ENCODE results near the gene EFNA3. TPM values are rescaled to one million over a fixed set of nuclear protein-coding genes. Genes with fewer than 3 reads are reported as not detected.

Gene EFNA3
- total and polyA plus RNA-seq, 9 of the 15 experiments (the other 6 are each of a cell fraction or from before 2014, with no cell fraction given) = 0.59 to 7.9 (median 4.7) TPM

GRCh38 chr1:155070721-155071569 is 7.7 kb upstream of the EFNA3 start (continued):
- TF ChIP-seq STAT5A (IDR thresholded peaks at IDR 0.05; ENCODE audit: borderline replicate concordance, low read length) (no peak), NR0B1 (IDR thresholded peaks at IDR 0.05; ENCODE audit: partially characterized antibody) (no peak), CXXC5 (CRISPR knock-in tag; IDR thresholded peaks at IDR 0.05) (peak; percentile 96), IRF9 (tag; IDR thresholded peaks at IDR 0.05) (no peak), ETS2 (tag; IDR thresholded peaks at IDR 0.05; ENCODE audit: borderline replicate concordance, poor library complexity, severe bottlenecking) (no peak), ZNF274 (IDR thresholded peaks at IDR 0.05; ENCODE audit: borderline replicate concordance, low read depth, low read length) (no peak), MYC (IDR thresholded peaks at IDR 0.05; ENCODE audit: low read depth, low read length) (peak; percentile 84), MYC (CRISPR knock-in tag; IDR thresholded peaks at IDR 0.05; ENCODE audit: borderline replicate concordance, low read depth) (0 out of 2 replicates have a peak, but pooled peaks have one; percentile 35), E2F8 (IDR thresholded peaks at IDR 0.05; ENCODE audit: low read depth, partially characterized antibody) (peak; percentile 68), TRIM25 (IDR thresholded peaks at IDR 0.05; ENCODE audit: borderline replicate concordance) (no peak), POLR2G (IDR thresholded peaks at IDR 0.05; ENCODE audit: low read depth, low read length) (peak; percentile 80), ZNF589 (CRISPR knock-in tag; IDR thresholded peaks at IDR 0.05; ENCODE audit: low read depth) (no peak), NR4A1 (CRISPR knock-in tag; IDR thresholded peaks at IDR 0.05) (no peak), NR4A1 (tag; IDR thresholded peaks at IDR 0.05) (no peak), TFAP4 (CRISPR knock-in tag; IDR thresholded peaks at IDR 0.05; ENCODE audit: borderline replicate concordance) (peak; percentile 85), RFX7 (CRISPR knock-in tag; IDR thresholded peaks at IDR 0.05) (no peak), ZNF57 (CRISPR knock-in tag; IDR thresholded peaks at IDR 0.05) (no peak), HCFC1 (IDR thresholded peaks at IDR 0.05; ENCODE audit: low read depth, low read length) (peak; percentile 34), ZFX (CRISPR knock-in tag; IDR thresholded peaks at IDR 0.05) (peak; percentile 86)
